ENCODE results near the gene KIF2C. TPM values are rescaled to one million over a fixed set of nuclear protein-coding genes. Genes with fewer than 3 reads are reported as not detected.
"Not testable (repeated sequence)": the region's sequence is repeated elsewhere in the genome, so short reads cannot be mapped to it uniquely, and the experiment has no call there.

Gene KIF2C
- total RNA-seq, 1 donor from 2014 or later, result 78.1 TPM

DNA sequence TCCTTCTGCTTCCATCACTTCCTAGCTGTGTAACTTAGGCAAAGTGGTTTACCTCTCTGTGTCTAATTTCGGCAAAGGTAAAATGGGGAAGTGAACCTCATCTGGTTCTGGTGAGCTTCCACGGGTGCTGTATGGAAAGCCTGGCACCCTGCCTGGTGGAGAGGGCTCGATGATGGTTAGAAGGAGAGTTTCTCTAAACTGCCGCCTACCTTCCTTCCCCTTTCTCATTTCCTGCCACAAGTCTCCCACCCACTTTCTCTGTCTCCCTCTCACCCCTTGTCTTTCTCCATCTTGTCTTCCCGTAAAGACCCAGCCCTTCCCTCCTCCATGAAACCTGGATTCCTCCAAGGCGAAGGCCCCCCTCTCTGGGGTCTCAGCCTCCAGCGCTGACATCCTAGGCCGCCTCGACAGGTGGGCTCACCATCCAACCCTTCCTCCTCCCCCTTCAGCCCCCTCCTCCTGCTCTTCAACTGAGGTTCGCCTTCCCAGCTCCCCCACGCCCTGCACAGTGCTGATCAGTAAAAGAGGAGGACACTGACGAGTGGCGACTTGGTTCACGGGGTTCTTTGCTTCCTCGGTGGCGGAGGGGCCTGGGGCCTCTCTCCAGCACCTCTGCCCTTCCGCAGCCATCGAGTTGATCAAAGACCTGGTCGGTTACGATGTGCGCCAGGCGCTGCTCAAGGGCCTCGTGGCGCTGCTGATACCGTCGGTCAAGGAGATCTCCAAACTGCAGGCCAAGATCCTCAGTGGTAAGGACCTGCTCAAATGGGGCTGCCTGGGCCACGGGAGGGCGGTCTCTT is 15.9 kb upstream of the KIF2C start:
- DNase-seq, result peak; percentile 74
- no peaks in the 10 kb centered on the region for H3K27me3 Mint-ChIP-seq
- peak overlapping the region; percentile 89 for H3K27ac Mint-ChIP-seq
- peak overlapping the region; percentile 77 for H3K4me3 Mint-ChIP-seq
- H3K4me1 Mint-ChIP-seq, result peaks cover 62% of the 10 kb centered on the region
- H3K9me3 Mint-ChIP-seq, result no peaks in the 10 kb centered on the region
- intact Hi-C loops (cut with micrococcal nuclease), result loop anchor here (5.0 kb wide), 1 partner anchor 964 kb away; the partner anchor contains the start of genes GPBP1L1 and TMEM69
- H3K36me3 Mint-ChIP-seq (ENCODE audit: low read depth), result peaks cover 19% of the 10 kb centered on the region

DNA sequence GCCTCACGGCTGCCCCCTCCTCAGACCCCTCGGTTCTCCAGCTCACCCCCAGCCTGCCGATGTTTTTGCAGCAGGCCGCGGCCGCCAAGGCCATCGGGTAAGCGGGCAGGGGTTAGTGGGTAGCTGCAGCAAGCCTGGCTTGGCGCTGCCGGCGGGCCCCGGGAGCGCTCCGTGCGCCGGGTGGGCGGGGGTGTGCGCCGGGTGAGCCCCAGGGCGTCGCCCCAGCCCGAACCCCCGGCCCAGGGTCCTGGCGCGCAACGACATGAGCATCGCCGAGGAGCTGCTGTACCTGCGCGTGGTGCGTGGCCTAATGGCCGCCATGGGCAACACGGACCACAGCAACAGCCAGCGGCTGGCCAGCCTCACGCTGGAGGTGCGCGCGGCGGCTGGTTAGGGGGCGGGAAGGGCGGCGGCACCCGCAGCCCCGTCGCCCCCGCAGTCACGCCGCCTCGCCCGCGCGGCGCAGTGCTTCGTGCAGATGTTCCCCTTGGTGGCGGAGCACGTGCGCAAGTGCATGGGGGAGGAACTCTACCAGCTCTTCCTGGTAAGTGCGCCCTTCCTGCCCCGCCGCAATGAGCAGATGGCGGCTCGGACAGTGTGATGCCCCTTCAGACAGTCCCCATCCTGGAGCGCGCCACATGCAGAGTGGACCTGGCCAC is 15.2 kb upstream of the KIF2C start:
- Mint-ChIP-seq H3K4me1 (peaks cover 60% of the 10 kb centered on the region), H3K27ac (peak overlapping the region; percentile 93), H3K27me3 (no peaks in the 10 kb centered on the region), H3K9me3 (no peaks in the 10 kb centered on the region), H3K4me3 (peak overlapping the region; percentile 86), H3K36me3 (ENCODE audit: low read depth) (peaks cover 19% of the 10 kb centered on the region)
- intact Hi-C loops (cut with micrococcal nuclease), result loop anchor here (5.0 kb wide), 1 partner anchor 963 kb away; the partner anchor contains the start of genes GPBP1L1 and TMEM69
- DNase-seq, result no peak

DNA sequence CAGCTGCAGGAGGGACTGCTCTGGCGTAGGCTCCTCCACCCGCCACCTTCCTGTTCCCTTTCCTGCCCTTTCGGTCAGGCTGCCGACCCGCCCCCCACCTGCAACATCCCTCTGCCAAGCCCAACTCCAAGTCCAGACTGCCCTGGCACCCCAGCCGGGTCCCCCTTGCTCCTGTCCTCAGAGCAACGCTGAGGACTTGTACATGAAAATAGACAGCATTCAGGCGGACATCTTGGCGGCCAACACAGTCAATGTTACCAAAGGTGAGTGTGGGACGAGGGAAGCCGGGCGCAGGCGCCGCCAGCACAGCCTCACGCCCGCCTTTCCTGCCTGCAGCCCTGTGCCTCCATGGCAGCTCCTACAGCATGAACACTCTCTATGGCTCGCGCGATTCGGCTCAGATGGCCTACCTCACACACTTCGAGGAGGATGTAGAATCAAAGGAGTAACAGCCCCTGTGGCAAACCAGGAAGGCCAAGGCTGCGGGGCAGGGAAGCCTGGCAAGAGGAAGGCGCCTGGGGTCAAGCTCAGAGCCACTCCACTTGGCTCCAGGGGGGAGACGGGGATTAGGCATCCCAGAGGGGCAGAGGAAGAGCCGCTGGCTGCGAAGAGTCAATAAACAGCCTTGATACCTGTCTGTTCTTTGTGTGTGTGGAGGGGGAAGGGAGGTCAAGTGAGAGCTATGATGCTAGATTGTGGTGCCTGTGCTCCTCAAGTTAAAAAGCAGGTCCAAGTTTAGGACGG is 14.5 kb upstream of the KIF2C start:
- peak overlapping the region; percentile 86 for H3K4me3 Mint-ChIP-seq
- H3K36me3 Mint-ChIP-seq (ENCODE audit: low read depth), result peaks cover 19% of the 10 kb centered on the region
- no peaks in the 10 kb centered on the region for H3K27me3 Mint-ChIP-seq
- no peak for DNase-seq
- intact Hi-C loops (cut with micrococcal nuclease), result loop anchor here (5.0 kb wide), 1 partner anchor 962 kb away; the partner anchor contains the start of genes GPBP1L1 and TMEM69
- peaks cover 58% of the 10 kb centered on the region for H3K4me1 Mint-ChIP-seq
- H3K9me3 Mint-ChIP-seq, result no peaks in the 10 kb centered on the region
- peak overlapping the region; percentile 93 for H3K27ac Mint-ChIP-seq

GRCh38 chr1:44730741-44731512 is 8.7 kb upstream of the KIF2C start, which contains the start of gene RNU5D-1:
Gene RNU5D-1 (minus strand): TSS chr1:44731170.
- peak; percentile 97 for DNase-seq
- Mint-ChIP-seq H3K9me3 (no peaks in the 10 kb centered on the region), H3K27me3 (no peaks in the 10 kb centered on the region), H3K36me3 (ENCODE audit: low read depth) (peaks cover 5% of the 10 kb centered on the region), H3K4me3 (peak within 1 kb of the TSS; percentile 65), H3K27ac (peak within 1 kb of the TSS; percentile 98), H3K4me1 (peaks cover 32% of the 10 kb centered on the region)
- intact Hi-C loops (cut with micrococcal nuclease), result loop anchor here (1.0 to 5.0 kb wide), 10 partner anchors 8 to 761 kb away; partner anchors contain the start of genes KIF2C, RPS8, TESK2 and UROD

DNA sequence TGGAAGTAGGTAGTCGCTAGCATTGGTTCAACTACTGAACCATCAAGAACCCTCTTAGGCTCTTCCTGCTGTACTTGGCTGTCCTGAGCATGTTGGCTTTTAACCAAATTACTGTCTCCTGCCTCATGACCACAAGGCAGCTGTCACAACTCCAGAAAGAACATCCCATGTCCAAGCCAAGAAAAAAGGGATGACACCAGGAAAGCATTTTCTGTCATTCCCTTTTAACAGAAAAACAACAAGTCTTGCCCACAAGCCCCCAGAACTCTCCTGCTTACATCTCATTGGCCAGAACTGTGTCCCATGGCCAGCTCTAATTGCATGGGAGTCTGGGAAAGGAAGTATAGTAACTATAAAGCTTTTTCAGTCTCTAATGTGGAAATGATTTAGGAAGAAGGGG is 6.3 kb upstream of the KIF2C start:
- Mint-ChIP-seq H3K27ac (no peak overlapping the region), H3K4me1 (peaks cover 24% of the 10 kb centered on the region), H3K9me3 (no peaks in the 10 kb centered on the region), H3K4me3 (no peak overlapping the region), H3K36me3 (ENCODE audit: low read depth) (no peaks in the 10 kb centered on the region), H3K27me3 (no peaks in the 10 kb centered on the region)
- no peak for DNase-seq
- intact Hi-C loops (cut with micrococcal nuclease), result loop anchor here (5.0 kb wide), 1 partner anchor 759 kb away; the partner anchor contains the start of gene TESK2

- H3K27me3 Mint-ChIP-seq, result no peaks in the 10 kb centered on the region
- peaks cover 24% of the 10 kb centered on the region for H3K4me1 Mint-ChIP-seq
- no peak overlapping the region for H3K4me3 Mint-ChIP-seq
- H3K9me3 Mint-ChIP-seq, result no peaks in the 10 kb centered on the region
- intact Hi-C loops (cut with micrococcal nuclease), result loop anchor here (5.0 kb wide), 1 partner anchor 759 kb away; the partner anchor contains the start of gene TESK2
- no peak for DNase-seq
- no peak overlapping the region for H3K27ac Mint-ChIP-seq
- no peaks in the 10 kb centered on the region for H3K36me3 Mint-ChIP-seq (ENCODE audit: low read depth)
Measured at GRCh38 chr1:44733784-44734183, 5.9 kb upstream of the KIF2C start.

DNA sequence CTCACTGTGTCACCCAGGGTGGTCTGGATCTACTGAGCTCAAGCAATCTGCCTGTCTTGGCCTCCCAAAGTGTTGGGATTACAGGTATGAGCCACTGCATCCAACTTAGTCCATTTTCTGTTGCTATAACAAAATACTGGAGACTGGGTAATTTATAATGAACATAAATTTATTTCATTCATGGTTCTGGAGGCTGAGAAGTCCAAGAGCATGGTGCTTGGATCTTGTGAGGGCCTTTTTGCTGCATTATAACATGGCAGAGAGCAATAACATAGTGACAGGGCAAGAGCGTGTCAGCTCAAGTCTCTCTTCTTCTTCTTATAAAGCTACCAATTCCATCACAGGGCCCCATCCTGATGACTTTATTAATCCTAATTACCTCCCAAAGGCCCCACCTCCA is 3.6 kb upstream of the KIF2C start:
- Mint-ChIP-seq H3K36me3 (ENCODE audit: low read depth) (peaks cover 7% of the 10 kb centered on the region), H3K27ac (no peak overlapping the region), H3K4me1 (peaks cover 23% of the 10 kb centered on the region), H3K27me3 (no peaks in the 10 kb centered on the region), H3K4me3 (no peak overlapping the region), H3K9me3 (no peaks in the 10 kb centered on the region)
- no peak for DNase-seq
- intact Hi-C loops (cut with micrococcal nuclease), result no loop called here

DNA sequence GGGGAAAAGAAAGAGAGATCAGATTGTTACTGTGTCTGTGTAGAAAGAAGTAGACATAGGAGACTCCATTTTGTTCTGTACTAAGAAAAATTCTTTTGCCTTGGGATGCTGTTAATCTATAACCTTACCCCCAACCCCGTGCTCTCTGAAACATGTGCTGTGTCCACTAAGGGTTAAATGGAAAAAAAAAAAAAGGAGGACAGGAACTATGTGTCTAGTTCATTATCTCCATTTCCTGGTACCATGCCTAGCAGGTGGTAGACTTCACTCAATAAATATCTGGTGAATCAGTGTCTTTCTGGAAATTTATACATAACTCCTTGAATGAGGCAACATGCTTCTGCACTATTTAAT is 707 bp upstream of the KIF2C start:
- Mint-ChIP-seq H3K27ac (peak overlapping the region; percentile 97), H3K36me3 (ENCODE audit: low read depth) (peaks cover 17% of the 10 kb centered on the region), H3K4me3 (peak overlapping the region; percentile 96), H3K4me1 (peaks cover 32% of the 10 kb centered on the region)
- not testable (repeated sequence) for H3K27me3 Mint-ChIP-seq, H3K9me3 Mint-ChIP-seq, DNase-seq
- intact Hi-C loops (cut with micrococcal nuclease), result loop anchor here (1.0 kb wide), 3 partner anchors 8 to 65 kb away; partner anchors contain the start of genes ARMH1, RNU5D-1, RPS8 and TMEM53

- intact Hi-C loops (cut with micrococcal nuclease), result no loop called here
Measured at GRCh38 chr1:44740179-44740617, 561 bp downstream of the KIF2C start.

GRCh38 chr1:44743211-44743610 is 3.6 kb downstream of the KIF2C start:
- intact Hi-C loops (cut with micrococcal nuclease), result no loop called here
- Mint-ChIP-seq H3K27ac (peak overlapping the region; percentile 92), H3K4me1 (peaks cover 45% of the 10 kb centered on the region), H3K4me3 (peak overlapping the region; percentile 67), H3K9me3 (no peaks in the 10 kb centered on the region), H3K27me3 (no peaks in the 10 kb centered on the region), H3K36me3 (ENCODE audit: low read depth) (peaks cover 41% of the 10 kb centered on the region)
- DNase-seq, result no peak

More at GRCh38 chr1:44740179-44740617, 561 bp downstream of the KIF2C start:
- Mint-ChIP-seq H3K9me3 (no peaks in the 10 kb centered on the region), H3K27me3 (no peaks in the 10 kb centered on the region), H3K4me3 (peak overlapping the region; percentile 96), H3K36me3 (ENCODE audit: low read depth) (peaks cover 27% of the 10 kb centered on the region), H3K4me1 (peaks cover 41% of the 10 kb centered on the region), H3K27ac (peak overlapping the region; percentile 97)
- DNase-seq, result no peak

- Mint-ChIP-seq H3K27ac (no peak overlapping the region), H3K9me3 (no peaks in the 10 kb centered on the region), H3K4me3 (no peak overlapping the region), H3K4me1 (peaks cover 27% of the 10 kb centered on the region), H3K36me3 (ENCODE audit: low read depth) (peaks cover 42% of the 10 kb centered on the region), H3K27me3 (no peaks in the 10 kb centered on the region)
- no peak for DNase-seq
- intact Hi-C loops (cut with micrococcal nuclease), result no loop called here
Measured at GRCh38 chr1:44747878-44748277, 8.2 kb downstream of the KIF2C start.

- Mint-ChIP-seq H3K4me3 (no peak overlapping the region), H3K27ac (peak overlapping the region; percentile 60), H3K27me3 (no peaks in the 10 kb centered on the region), H3K4me1 (peaks cover 7% of the 10 kb centered on the region), H3K36me3 (ENCODE audit: low read depth) (peaks cover 69% of the 10 kb centered on the region), H3K9me3 (no peaks in the 10 kb centered on the region)
- DNase-seq, result no peak
- intact Hi-C loops (cut with micrococcal nuclease), result no loop called here
Measured at GRCh38 chr1:44757420-44757819, 17.8 kb downstream of the KIF2C start.

GRCh38 chr1:44759077-44759476 is 19.4 kb downstream of the KIF2C start:
- peaks cover 72% of the 10 kb centered on the region for H3K36me3 Mint-ChIP-seq (ENCODE audit: low read depth)
- H3K9me3 Mint-ChIP-seq, result no peaks in the 10 kb centered on the region
- H3K4me1 Mint-ChIP-seq, result peaks cover 7% of the 10 kb centered on the region
- H3K27me3 Mint-ChIP-seq, result no peaks in the 10 kb centered on the region
- no peak overlapping the region for H3K27ac Mint-ChIP-seq
- intact Hi-C loops (cut with micrococcal nuclease), result no loop called here
- no peak overlapping the region for H3K4me3 Mint-ChIP-seq
- DNase-seq, result no peak
